Lung (tissue), 12 donors: ENCODE measurements around the gene LRP1B. TPM values are rescaled to one million over a fixed set of nuclear protein-coding genes. Genes with fewer than 3 reads are reported as not detected.

ENCODE experiments used
- ATAC-seq: fragments of 200-7000 bp; cut with Tn5 transposase; one replicate; pipeline ENCODE4 v1.9.1; 2020; ENCODE audit warnings: moderate number of reproducible peaks; ENCODE audit not compliant: insufficient read depth, low FRiP score
- DNase-seq, 3 donors: peaks; one replicate each; pipeline ENCODE4 v3.0.0-alpha.2; 2013 to 2017
- H3K27ac ChIP-seq, 2 donors: one replicate each; pipeline ENCODE4 v1.5.1; 2013; ENCODE audit warnings: mild to moderate bottlenecking in 2 of 2, moderate library complexity in 2 of 2, control low read depth in 1 of 2, inconsistent platforms in 1 of 2, low read depth in 1 of 2, low read length in 1 of 2
- H3K27me3 ChIP-seq, 3 donors: one replicate each; pipeline ENCODE4 v1.5.1; 2013; ENCODE audit warnings: low read length in 2 of 3; ENCODE audit not compliant: control insufficient read depth in 3 of 3, insufficient read depth in 3 of 3
- H3K36me3 ChIP-seq, 4 donors: one replicate each; pipeline ENCODE4 v1.5.1; 2013; ENCODE audit warnings: low read length in 4 of 4, mild to moderate bottlenecking in 1 of 4, moderate library complexity in 1 of 4; ENCODE audit not compliant: control insufficient read depth in 4 of 4, insufficient read depth in 4 of 4
- H3K4me1 ChIP-seq, 5 donors: one replicate each; pipeline ENCODE4 v1.5.1; 2013; ENCODE audit warnings: low read length in 5 of 5, mild to moderate bottlenecking in 2 of 5, moderate library complexity in 1 of 5; ENCODE audit not compliant: control insufficient read depth in 5 of 5, insufficient read depth in 5 of 5
- H3K4me3 ChIP-seq: one replicate; pipeline ENCODE4 v1.5.1; 2013; ENCODE audit warnings: mild to moderate bottlenecking, control low read depth, moderate library complexity
- H3K9ac ChIP-seq, 2 donors: one replicate each; pipeline ENCODE4 v1.5.1; 2013; ENCODE audit warnings: low read length in 2 of 2, control low read depth in 1 of 2; ENCODE audit not compliant: insufficient read depth in 1 of 2
- H3K9me3 ChIP-seq, 4 donors: one replicate each; pipeline ENCODE4 v1.5.1; 2013; ENCODE audit warnings: low read length in 3 of 4, mild to moderate bottlenecking in 1 of 4, moderate library complexity in 1 of 4; ENCODE audit not compliant: control insufficient read depth in 4 of 4, insufficient read depth in 3 of 4
- CTCF ChIP-seq: IDR thresholded peaks from 2 replicates; pipeline ENCODE4 v1.5.1; 2012; ENCODE audit warnings: mild to moderate bottlenecking; ENCODE audit errors: control extremely low read depth, extremely low read depth
- WGBS, 2 donors: extraction: QIAGEN DNeasy Blood & Tissue Kit; methylation state at CpG; one replicate each; pipeline ENCODE4 v1.1.7; 2013; 5-methylcytosine and 5-hydroxymethylcytosine counted together
- polyA plus RNA-seq, 2 donors: library from polyadenylated mRNA; stranded (reverse); fragments of 200-250 nt; gene quantifications; one replicate each; pipeline ENCODE4 v1.2.1, GENCODE V29; 2013
- total RNA-seq, 2 donors: library from RNA; depleted of rRNA in 1 of 2; stranded (reverse); fragments of >200 nt in 1 of 2; gene quantifications; one replicate each; pipeline ENCODE4 v1.2.1, GENCODE V29; 2014 to 2021
- donor health status: control.
- donor health status: control.
- donor health status: Bipolar disorder and iron deficiency.
- donor health status: healthy.
- donor health status: DM: yes; HTN: yes; CAD: no.

Gene LRP1B
- total and polyA plus RNA-seq, 4 donors = 0.01 to 6.5 (median 0.16) TPM

- 67 to 84% methylated on average over 1 of the region's 1 CpG for WGBS, 2 donors
- ATAC-seq (no peak), DNase-seq (no peak)
- no peak for TF ChIP-seq CTCF
- no peaks in the 10 kb centered on the region for H3K9me3 ChIP-seq
- H3K4me3 ChIP-seq = no peak overlapping the region
- no peaks in the 10 kb centered on the region for H3K27me3 ChIP-seq
- H3K4me1 ChIP-seq = no peaks in the 10 kb centered on the region
- no peak overlapping the region for H3K9ac ChIP-seq
- no peaks in the 10 kb centered on the region for H3K36me3 ChIP-seq
- no peak overlapping the region for H3K27ac ChIP-seq
Observed at GRCh38 chr2:142176941-142177340, 46.1 kb upstream of the LRP1B start.

- TF ChIP-seq CTCF = no peak
- 23 to 56% methylated on average over 1 of the region's 1 CpG for WGBS, 2 donors
- no peak overlapping the region for H3K27ac ChIP-seq
- no peaks in the 10 kb centered on the region for H3K4me1 ChIP-seq
- H3K9ac ChIP-seq = no peak overlapping the region
- H3K36me3 ChIP-seq = no peaks in the 10 kb centered on the region
- H3K9me3 ChIP-seq = no peaks in the 10 kb centered on the region
- DNase-seq (no peak), ATAC-seq (no peak)
- H3K4me3 ChIP-seq = no peak overlapping the region
- no peaks in the 10 kb centered on the region for H3K27me3 ChIP-seq
Observed at GRCh38 chr2:142175813-142176338, 45.1 kb upstream of the LRP1B start.

GRCh38 chr2:142174176-142174575, 43.4 kb upstream of the LRP1B start:
- Histone ChIP-seq H3K4me3 (no peak overlapping the region), H3K4me1 (no peaks in the 10 kb centered on the region), H3K27me3 (no peaks in the 10 kb centered on the region), H3K27ac (no peak overlapping the region), H3K9ac (no peak overlapping the region), H3K36me3 (no peaks in the 10 kb centered on the region), H3K9me3 (no peaks in the 10 kb centered on the region)
- ATAC-seq (no peak), DNase-seq (no peak)
- WGBS, 2 donors = 64 to 67% methylated on average over 1 of the region's 1 CpG
- TF ChIP-seq CTCF = no peak

- peaks cover 0 to under 1% (median 0%) of the 10 kb centered on the region in 5 donors for H3K4me1 ChIP-seq
- ATAC-seq = no peak
- H3K27ac ChIP-seq = no peak overlapping the region
- H3K9me3 ChIP-seq = no peaks in the 10 kb centered on the region
- peaks cover 0 to under 1% (median 0%) of the 10 kb centered on the region in 3 donors for H3K27me3 ChIP-seq
- no peak for TF ChIP-seq CTCF
- H3K36me3 ChIP-seq = no peaks in the 10 kb centered on the region
- no peak for DNase-seq
- H3K9ac ChIP-seq = no peak overlapping the region
- no peak overlapping the region for H3K4me3 ChIP-seq
- 80 to 87% methylated on average over 2 of the region's 2 CpGs for WGBS, 2 donors
Observed at GRCh38 chr2:142170847-142171246, 40.0 kb upstream of the LRP1B start.
